Stimulated activated CD8-positive, alpha-beta memory T cell treated with anti-CD3 and anti-CD28 coated beads, Interleukin-15, amount 100 ng/mL, for 1 hour (primary cell): ENCODE data around the gene PDE4D.
"Not testable (repeated sequence)": the region's sequence is repeated elsewhere in the genome, so short reads cannot be mapped to it uniquely, and the experiment has no call there.

Experiments used
- DNase-seq: peaks from one replicate; pipeline ENCODE4 v3.0.0-alpha.2; 2020; ENCODE audit warnings: low read depth

The PDE4D gene

GRCh38 chr5:58968350-58968749, 925.2 kb downstream of the PDE4D start:
- DNase-seq, result no peak

GRCh38 chr5:58967597-58968281, 925.8 kb downstream of the PDE4D start:
- no peak for DNase-seq

- DNase-seq, result no peak
Measured at GRCh38 chr5:58965677-58966414, 927.7 kb downstream of the PDE4D start.

- no peak for DNase-seq
Measured at GRCh38 chr5:58963821-58964220, 929.7 kb downstream of the PDE4D start.

- DNase-seq, result no peak
Measured at GRCh38 chr5:58963361-58963760, 930.2 kb downstream of the PDE4D start.

GRCh38 chr5:58961631-58962280, 931.8 kb downstream of the PDE4D start:
- DNase-seq, result no peak

- DNase-seq, result no peak
Measured at GRCh38 chr5:58958701-58959100, 934.8 kb downstream of the PDE4D start.

- not testable (repeated sequence) for DNase-seq
Measured at GRCh38 chr5:58953218-58953617, 940.3 kb downstream of the PDE4D start.

- no peak for DNase-seq
Measured at GRCh38 chr5:58950224-58950623, 943.3 kb downstream of the PDE4D start.

GRCh38 chr5:58946230-58946629, 947.3 kb downstream of the PDE4D start:
- DNase-seq, result no peak

GRCh38 chr5:58944221-58944620, 949.3 kb downstream of the PDE4D start:
- no peak for DNase-seq

GRCh38 chr5:58940446-58940845, 953.1 kb downstream of the PDE4D start:
- no peak for DNase-seq

GRCh38 chr5:58939664-58940063, 953.9 kb downstream of the PDE4D start:
- DNase-seq, result no peak

- DNase-seq, result no peak
Measured at GRCh38 chr5:58938563-58939424, 954.7 kb downstream of the PDE4D start.

- no peak for DNase-seq
Measured at GRCh38 chr5:58937031-58937681, 956.4 kb downstream of the PDE4D start.

- DNase-seq, result no peak
Measured at GRCh38 chr5:58934629-58935097, 958.9 kb downstream of the PDE4D start.

GRCh38 chr5:58933891-58934628, 959.5 kb downstream of the PDE4D start:
- no peak for DNase-seq

GRCh38 chr5:58932057-58932612, 961.4 kb downstream of the PDE4D start:
- no peak for DNase-seq

GRCh38 chr5:58930520-58930919, 963.0 kb downstream of the PDE4D start:
- DNase-seq, result no peak

- DNase-seq, result no peak
Measured at GRCh38 chr5:58929726-58930125, 963.8 kb downstream of the PDE4D start.
